CD4-positive, alpha-beta T cell treated with Interleukin-1 beta for 1 hour (primary cell): Measurements from ENCODE around the gene ZNF100.
A peak's percentile ranks its signal among the peaks of the same experiment; 100 is the strongest.
"Not testable (repeated sequence)": the region's sequence is repeated elsewhere in the genome, so short reads cannot be mapped to it uniquely, and the experiment has no call there.

Source experiments
- DNase-seq, 2 donors: peaks; one replicate each; pipeline ENCODE4 v3.0.0-alpha.2; 2020 to 2022

Gene ZNF100

GRCh38 chr19:21699197-21699596 lies 68.2 kb downstream of the ZNF100 start:
- DNase-seq = no peak

- peak in 1 of 2 donors; percentile 50 for DNase-seq
Observed at GRCh38 chr19:21698215-21698614, 69.2 kb downstream of the ZNF100 start.

GRCh38 chr19:21697698-21698097 lies 69.7 kb downstream of the ZNF100 start:
- no peak for DNase-seq

GRCh38 chr19:21694171-21694906 lies 73.0 kb downstream of the ZNF100 start:
- DNase-seq = no peak

- no peak for DNase-seq
Observed at GRCh38 chr19:21693399-21693798, 74.0 kb downstream of the ZNF100 start.

GRCh38 chr19:21691661-21692060 lies 75.7 kb downstream of the ZNF100 start:
- DNase-seq = no peak

GRCh38 chr19:21688464-21688863 lies 78.9 kb downstream of the ZNF100 start:
- no peak for DNase-seq

GRCh38 chr19:21680671-21681070 lies 86.7 kb downstream of the ZNF100 start:
- no peak for DNase-seq

- DNase-seq = no peak
Observed at GRCh38 chr19:21680026-21680425, 87.4 kb downstream of the ZNF100 start.

- DNase-seq = no peak
Observed at GRCh38 chr19:21677696-21678418, 89.5 kb downstream of the ZNF100 start.

GRCh38 chr19:21674454-21674853 lies 92.9 kb downstream of the ZNF100 start:
- DNase-seq = no peak

- DNase-seq = not testable (repeated sequence)
Observed at GRCh38 chr19:21673479-21673878, 93.9 kb downstream of the ZNF100 start.
